ENCODE measurements around the gene IFI6. TPM values are rescaled to one million over a fixed set of nuclear protein-coding genes. Genes with fewer than 3 reads are reported as not detected.
"Not testable (repeated sequence)": the region's sequence is repeated elsewhere in the genome, so short reads cannot be mapped to it uniquely, and the experiment has no call there.

The IFI6 gene
- total and polyA plus RNA-seq, 2 of the 4 experiments (the other 2 are of a cell fraction) = 7.3 to 16.8 TPM

DNA sequence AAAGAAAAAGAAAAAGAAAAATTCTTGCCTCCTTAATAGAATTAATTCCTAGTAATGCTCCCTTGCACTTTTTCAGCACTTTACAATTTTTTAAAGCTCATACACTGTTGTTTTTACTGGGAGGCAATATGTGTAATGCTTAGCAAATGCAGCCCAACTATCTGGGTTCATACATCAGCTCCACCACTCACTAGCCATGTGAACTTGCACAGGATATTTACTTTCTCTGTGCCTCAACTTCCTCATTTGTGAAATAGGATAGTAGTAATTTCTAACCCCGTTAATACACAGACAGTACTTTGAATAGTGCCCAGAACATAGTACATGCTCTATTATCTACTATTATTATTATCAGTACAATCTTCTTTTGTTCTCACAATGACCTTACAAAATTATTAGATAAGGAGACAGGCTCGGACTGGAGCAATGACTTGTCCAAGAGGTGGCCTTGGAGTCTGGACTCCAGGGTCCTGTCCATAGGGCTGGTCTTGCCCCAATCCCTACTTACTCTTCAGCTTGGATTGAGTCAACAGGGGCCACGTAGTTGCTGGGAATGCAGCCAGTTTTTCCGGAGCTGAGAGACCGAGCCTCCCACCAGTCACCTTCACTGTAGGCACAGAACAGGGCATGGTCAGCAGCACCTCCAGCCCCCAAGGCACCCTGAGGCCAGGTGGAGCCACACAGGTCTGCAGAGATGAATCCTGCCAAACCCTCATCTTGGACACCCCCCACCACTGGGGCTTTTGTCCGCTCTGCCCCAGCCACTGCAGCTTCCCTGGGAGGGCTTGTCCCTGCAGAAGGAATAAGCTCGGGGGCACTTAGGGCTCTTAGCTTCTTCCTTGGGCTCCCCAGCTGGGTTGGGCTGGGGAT, 50.7 kb downstream of the IFI6 start (continued):
- no peak for TF ChIP-seq MXI1 (IDR thresholded peaks at IDR 0.05; ENCODE audit: borderline replicate concordance, low read depth, low read length)

GRCh38 chr1:27619782-27620438, 52.1 kb downstream of the IFI6 start:
- in situ Hi-C loops (cut with MboI; ENCODE audit: low sequenced_read_pairs); H3K4me2 ChIP-seq (ENCODE audit: low read depth, low read length); H3K9me3 ChIP-seq (ENCODE audit: control insufficient read depth, insufficient read depth, low read length); H3K4me1 ChIP-seq (ENCODE audit: control insufficient read depth, insufficient read depth, low read length); H3K9ac ChIP-seq (ENCODE audit: low read depth, low read length); H4K91ac ChIP-seq (ENCODE audit: insufficient read depth, low read depth, low read length); intact Hi-C loops (cut with micrococcal nuclease); H3K9me1 ChIP-seq (ENCODE audit: insufficient read depth, low read length); H4K8ac ChIP-seq (ENCODE audit: low read depth in 2 of 2, low read length in 2 of 2); BruUV-seq (replicated peaks); ATAC-seq (ENCODE audit: low read depth); H2AK9ac ChIP-seq (replicated peaks; ENCODE audit: low read depth, low read length, poor library complexity); dilution Hi-C loops (cut with HindIII; ENCODE audit: low sequenced_read_pairs, unreplicated experiment); H3K23ac ChIP-seq (ENCODE audit: low read depth, low read length); H3K36me3 ChIP-seq (ENCODE audit: control insufficient read depth, insufficient read depth, low read length); H3K79me1 ChIP-seq (ENCODE audit: low read depth in 1 of 2, low read length in 2 of 2); H3K14ac ChIP-seq (replicated peaks; ENCODE audit: low read depth, low read length); H4K20me1 ChIP-seq (ENCODE audit: insufficient read depth, low read length); H3K4me3 ChIP-seq (ENCODE audit: insufficient read depth, low read depth, low read length); H2BK15ac ChIP-seq (ENCODE audit: low read depth, low read length); H3K27ac ChIP-seq (ENCODE audit: insufficient read depth, low read length); POLR2A ChIA-PET (ENCODE audit: unreplicated experiment); H3K18ac ChIP-seq (ENCODE audit: low read depth, low read length); H3K4ac ChIP-seq (ENCODE audit: low read depth, low read length); H3K56ac ChIP-seq (ENCODE audit: extremely low read depth, insufficient read depth, low read length); H2BK5ac ChIP-seq (ENCODE audit: low read depth, low read length, poor library complexity, severe bottlenecking); H4K5ac ChIP-seq (ENCODE audit: low read depth, low read length); H2BK120ac ChIP-seq (ENCODE audit: low read depth, low read length); H2BK20ac ChIP-seq (ENCODE audit: low read depth, low read length); DNase-seq; H2AK5ac ChIP-seq (ENCODE audit: low read depth, low read length): not testable (repeated sequence)
- WGBS, 2 experiments (ENCODE audit: extremely low coverage in 2 of 2, insufficient read length in 1 of 2) = 100% methylated on average over 1 of the region's 7 CpGs; no CpG with 5 or more reads in 1 of the 2 experiments
- Histone ChIP-seq H2AFZ (replicated peaks; ENCODE audit: low read length, poor library complexity) (peak overlapping the region; percentile 33), H3K27me3 (ENCODE audit: control insufficient read depth, insufficient read depth, low read length) (peaks cover 21% of the 10 kb centered on the region)
- CTCF ChIA-PET = interaction anchor here (1.7 kb wide), 1 partner anchor 11 kb away, joined by 3 read pairs; no protein-coding TSS in a partner anchor
